Central memory CD8-positive, alpha-beta T cell (primary cell): ENCODE measurements around the gene ASH1L.

ENCODE experiments used
- ATAC-seq: fragments of 150-1000 bp; cut with Tn5 transposase; replicated peaks from 2 replicates; pipeline ENCODE4 v1.10.0; 2022; ENCODE audit warnings: mild to moderate bottlenecking, moderate FRiP score, moderate number of reproducible peaks; ENCODE audit not compliant: poor library complexity, severe bottlenecking; ENCODE audit errors: extremely low read depth
- DNase-seq, 2 donors: peaks; one replicate each; pipeline ENCODE4 v3.0.0; 2021; ENCODE audit warnings: low spot score in 2 of 2
- H3K27ac Mint-ChIP-seq: one replicate; pipeline ENCODE4 v1.8.0; 2022; ENCODE audit warnings: low read depth, mild to moderate bottlenecking, moderate library complexity, mixed read lengths
- H3K27me3 Mint-ChIP-seq: one replicate; pipeline ENCODE4 v1.8.0; 2022; ENCODE audit warnings: mixed read lengths
- H3K36me3 Mint-ChIP-seq: one replicate; pipeline ENCODE4 v1.8.0; 2022; ENCODE audit warnings: mild to moderate bottlenecking, moderate library complexity, mixed read lengths; ENCODE audit not compliant: insufficient read depth
- H3K4me1 Mint-ChIP-seq: one replicate; pipeline ENCODE4 v1.8.0; 2022; ENCODE audit warnings: mixed read lengths
- H3K4me3 Mint-ChIP-seq: one replicate; pipeline ENCODE4 v1.8.0; 2022; ENCODE audit warnings: mild to moderate bottlenecking, moderate library complexity, mixed read lengths
- H3K9me3 Mint-ChIP-seq: one replicate; pipeline ENCODE4 v1.8.0; 2022; ENCODE audit warnings: mixed read lengths

Gene ASH1L

DNA sequence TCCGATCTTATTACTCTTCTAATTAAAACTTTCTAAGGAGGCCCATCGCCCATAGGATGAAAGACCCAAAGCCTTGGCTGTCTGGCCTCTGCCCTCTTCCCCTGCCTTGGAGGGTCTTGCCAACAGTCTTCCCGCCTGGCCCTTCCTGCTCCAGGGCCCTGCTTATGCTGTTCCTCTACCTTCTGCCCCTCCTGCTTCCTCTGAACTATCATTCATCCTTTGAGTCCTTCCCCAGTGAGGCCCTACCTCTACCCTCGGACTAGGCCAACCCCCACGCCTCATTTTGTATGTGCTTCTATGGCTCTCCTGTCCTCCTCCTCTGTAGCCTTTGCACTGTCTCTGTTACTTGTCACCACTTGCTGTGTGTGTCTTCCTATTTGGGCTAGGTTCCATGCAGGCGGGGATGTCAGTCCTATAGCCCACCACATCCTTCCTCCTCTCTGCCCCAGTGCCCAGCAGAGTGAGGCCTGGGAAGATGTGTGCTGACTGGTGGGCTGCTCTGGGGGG is 236.5 kb downstream of the ASH1L start:
- H3K27me3 Mint-ChIP-seq, result no peaks in the 10 kb centered on the region
- H3K9me3 Mint-ChIP-seq, result no peaks in the 10 kb centered on the region
- peaks cover 16% of the 10 kb centered on the region for H3K36me3 Mint-ChIP-seq
- ATAC-seq (no peak), DNase-seq (no peak)
- H3K4me3 Mint-ChIP-seq, result peak overlapping the region; percentile 84
- peak overlapping the region; percentile 54 for H3K27ac Mint-ChIP-seq
- peaks cover 8% of the 10 kb centered on the region for H3K4me1 Mint-ChIP-seq

DNA sequence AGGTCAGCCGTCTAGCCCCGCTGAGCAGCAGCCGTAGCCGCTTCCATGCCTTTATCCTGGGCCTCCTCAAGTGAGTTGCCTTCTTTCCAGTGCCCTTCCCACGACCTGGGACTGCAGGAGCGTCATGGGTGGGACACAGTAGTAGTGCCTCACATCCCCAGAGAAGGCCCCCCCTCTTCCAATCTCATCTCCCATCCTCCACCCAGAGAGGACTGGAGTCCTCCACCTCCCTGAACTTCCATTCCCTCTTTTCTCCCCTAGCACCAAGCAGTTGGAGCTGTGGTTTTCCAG is 237.1 kb downstream of the ASH1L start:
- DNase-seq, result no peak
- H3K4me3 Mint-ChIP-seq, result peak overlapping the region; percentile 84
- H3K27ac Mint-ChIP-seq, result peak overlapping the region; percentile 54
- peaks cover 13% of the 10 kb centered on the region for H3K36me3 Mint-ChIP-seq
- no peaks in the 10 kb centered on the region for H3K27me3 Mint-ChIP-seq
- no peaks in the 10 kb centered on the region for H3K9me3 Mint-ChIP-seq
- H3K4me1 Mint-ChIP-seq, result peaks cover 13% of the 10 kb centered on the region
- ATAC-seq, result no peak

DNA sequence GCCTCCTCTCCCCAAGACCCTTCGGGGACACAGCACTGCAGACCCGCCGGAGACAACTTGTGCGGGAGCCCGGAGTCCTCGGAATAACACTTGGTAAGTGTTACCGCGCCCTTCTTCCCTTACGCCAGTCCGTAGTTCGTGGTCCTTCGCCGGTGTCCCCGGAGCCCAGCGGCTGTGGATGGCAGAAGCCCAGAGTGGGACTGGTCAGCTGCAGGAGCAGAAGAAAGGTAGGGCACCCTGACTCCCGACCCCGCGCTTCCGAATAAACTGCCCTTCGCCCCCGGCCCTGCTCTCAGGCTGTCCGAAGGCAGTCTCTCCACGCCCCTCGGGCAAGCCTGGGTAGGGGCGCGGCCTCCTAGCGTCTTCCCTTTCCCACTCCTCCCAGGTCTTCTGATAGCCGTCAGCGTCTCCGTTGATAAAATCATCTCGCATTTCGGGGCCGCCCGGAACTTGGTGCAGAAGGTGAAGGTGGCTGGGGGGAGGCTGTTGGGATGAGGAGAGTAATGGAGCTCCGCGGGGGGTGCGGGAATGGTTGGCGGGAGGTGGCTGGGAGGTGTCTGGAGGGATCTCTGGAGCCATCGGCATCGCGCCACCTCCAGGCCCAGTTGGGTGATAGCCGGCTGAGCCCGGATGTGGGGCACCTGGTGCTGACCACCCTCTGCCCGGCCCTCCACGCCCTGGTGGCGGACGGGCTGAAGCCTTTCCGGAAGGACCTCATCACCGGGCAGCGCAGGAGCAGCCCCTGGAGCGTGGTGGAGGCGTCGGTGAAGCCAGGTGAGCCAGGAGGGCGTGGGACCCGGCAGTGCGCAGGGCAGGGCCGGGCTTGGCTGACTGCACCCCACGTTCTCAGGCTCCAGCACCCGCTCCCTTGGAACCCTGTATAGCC is 237.6 kb downstream of the ASH1L start:
- Mint-ChIP-seq H3K27ac (peak overlapping the region; percentile 74), H3K4me3 (peak overlapping the region; percentile 84), H3K9me3 (no peaks in the 10 kb centered on the region), H3K36me3 (peaks cover 12% of the 10 kb centered on the region), H3K27me3 (no peaks in the 10 kb centered on the region), H3K4me1 (peaks cover 19% of the 10 kb centered on the region)
- no peak for ATAC-seq
- DNase-seq, result no peak

DNA sequence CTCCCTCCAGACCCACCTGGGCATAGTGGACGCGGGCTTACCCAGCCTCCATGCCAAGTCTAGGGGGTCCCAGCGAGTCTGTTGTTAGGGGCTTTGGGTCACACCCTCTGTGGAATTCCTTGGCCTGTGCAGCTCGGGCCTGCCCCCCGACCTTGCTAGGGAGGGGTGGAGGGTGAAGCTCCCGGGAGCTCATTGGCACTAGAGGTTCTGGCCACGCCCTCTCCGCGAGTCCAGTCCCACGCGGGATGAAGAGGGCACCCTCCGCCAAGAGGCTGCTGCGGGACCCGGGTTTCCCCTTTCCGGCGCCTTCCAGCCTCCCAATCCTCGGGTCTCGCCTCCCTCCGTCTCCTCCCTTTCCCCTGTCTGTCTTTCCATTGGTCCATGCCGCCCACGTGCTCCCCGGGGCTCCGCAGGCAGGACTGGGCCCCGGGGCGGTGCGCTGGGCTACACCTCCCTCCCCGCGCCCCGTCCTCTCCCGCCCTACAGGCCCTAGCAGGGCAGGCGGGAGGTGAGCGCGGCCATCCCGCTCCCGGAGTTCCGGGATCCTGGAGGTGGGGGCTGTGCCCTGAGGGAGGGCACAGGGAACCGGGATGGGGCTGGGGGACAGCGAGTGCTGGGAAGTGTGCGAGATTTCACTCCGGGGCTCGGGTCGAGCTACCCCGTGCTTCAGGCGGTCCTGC is 238.4 kb downstream of the ASH1L start:
- Mint-ChIP-seq H3K27ac (peak overlapping the region; percentile 74), H3K4me1 (peaks cover 20% of the 10 kb centered on the region), H3K4me3 (peak overlapping the region; percentile 84), H3K36me3 (peaks cover 12% of the 10 kb centered on the region), H3K9me3 (no peaks in the 10 kb centered on the region), H3K27me3 (no peaks in the 10 kb centered on the region)
- peak; percentile 82 for ATAC-seq
- peak; percentile 64 to 69 for DNase-seq

DNA sequence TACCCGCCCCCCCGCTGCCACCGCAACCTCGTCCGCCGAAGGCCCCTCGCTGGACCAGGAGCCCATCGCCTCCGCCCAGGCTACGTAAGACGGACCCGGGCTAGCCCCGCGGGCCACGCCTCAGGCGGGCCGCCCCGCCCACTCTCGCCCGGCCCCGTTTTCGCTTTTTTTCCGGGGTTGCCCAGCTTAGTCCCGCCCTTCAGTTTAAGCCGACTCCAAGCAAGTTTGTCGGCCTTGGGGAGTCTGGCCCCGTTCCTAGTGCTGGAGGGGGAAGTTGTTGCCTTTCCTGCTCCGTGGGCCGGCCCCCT is 238.9 kb downstream of the ASH1L start:
- DNase-seq (peak; percentile 53 to 59), ATAC-seq (peak; percentile 66)
- Mint-ChIP-seq H3K27me3 (no peaks in the 10 kb centered on the region), H3K36me3 (peaks cover 10% of the 10 kb centered on the region), H3K9me3 (no peaks in the 10 kb centered on the region), H3K4me3 (peak overlapping the region; percentile 84), H3K4me1 (peaks cover 20% of the 10 kb centered on the region), H3K27ac (peak overlapping the region; percentile 74)

DNA sequence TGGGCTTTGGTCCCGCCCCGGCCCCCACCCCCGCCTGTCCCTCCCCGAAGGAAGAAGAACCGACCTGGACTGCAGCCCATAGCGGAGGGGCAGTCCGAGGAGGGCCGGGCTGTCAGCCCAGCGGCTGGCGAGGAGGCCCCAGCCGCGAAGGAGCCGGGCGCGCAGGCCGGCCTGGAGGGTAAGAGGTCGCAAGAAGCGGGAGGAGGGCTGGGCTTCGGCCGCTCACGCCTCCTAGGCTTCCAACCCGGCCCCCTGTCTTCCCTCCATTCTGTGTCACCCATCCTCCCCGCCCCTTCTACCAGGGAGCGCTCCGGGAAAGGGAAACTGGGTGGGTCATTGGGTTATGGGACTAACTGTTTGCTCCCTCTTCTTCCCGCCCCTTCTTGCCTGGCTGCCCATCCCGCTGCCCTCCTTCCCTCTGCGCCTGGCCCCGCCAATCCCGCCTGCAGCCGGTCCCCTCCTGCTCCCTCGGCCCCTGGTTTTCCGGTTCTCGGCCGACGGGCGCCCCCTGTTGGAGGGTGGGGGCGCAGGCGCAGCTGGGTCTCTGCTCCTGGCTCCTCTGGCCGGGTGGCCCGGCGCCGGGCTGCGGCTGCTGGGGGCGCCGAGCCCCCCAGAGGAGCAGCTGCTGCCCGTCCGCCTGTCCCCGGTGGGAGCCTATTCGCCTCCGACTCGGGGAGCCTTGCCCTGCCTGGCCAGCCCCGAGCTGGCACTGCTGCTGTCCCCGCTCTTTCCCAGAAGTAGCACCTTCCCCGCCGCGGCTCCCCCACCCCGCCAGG is 239.5 kb downstream of the ASH1L start:
- peaks cover 20% of the 10 kb centered on the region for H3K4me1 Mint-ChIP-seq
- ATAC-seq (peak; percentile 57), DNase-seq (peak; percentile 73 to 85)
- peak overlapping the region; percentile 84 for H3K4me3 Mint-ChIP-seq
- H3K9me3 Mint-ChIP-seq, result no peaks in the 10 kb centered on the region
- no peaks in the 10 kb centered on the region for H3K27me3 Mint-ChIP-seq
- H3K27ac Mint-ChIP-seq, result no peak overlapping the region
- H3K36me3 Mint-ChIP-seq, result peaks cover 10% of the 10 kb centered on the region

DNA sequence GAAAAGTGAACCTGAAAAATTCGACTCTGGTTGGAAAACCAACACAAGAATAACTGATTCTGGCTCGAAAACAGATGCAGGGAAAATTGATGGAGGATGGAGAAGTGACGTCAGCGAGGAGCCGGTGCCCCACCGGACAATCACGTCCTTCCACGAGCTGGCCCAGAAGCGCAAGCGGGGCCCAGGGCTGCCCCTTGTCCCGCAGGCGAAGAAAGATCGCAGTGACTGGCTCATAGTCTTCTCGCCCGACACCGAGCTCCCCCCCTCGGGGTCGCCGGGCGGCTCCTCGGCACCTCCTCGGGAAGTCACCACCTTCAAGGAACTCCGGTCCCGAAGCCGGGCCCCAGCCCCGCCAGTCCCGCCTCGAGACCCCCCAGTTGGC is 240.0 kb downstream of the ASH1L start:
- H3K4me3 Mint-ChIP-seq, result peak overlapping the region; percentile 84
- H3K27ac Mint-ChIP-seq, result no peak overlapping the region
- ATAC-seq, result no peak
- no peaks in the 10 kb centered on the region for H3K9me3 Mint-ChIP-seq
- H3K27me3 Mint-ChIP-seq, result no peaks in the 10 kb centered on the region
- no peak for DNase-seq
- H3K4me1 Mint-ChIP-seq, result peaks cover 20% of the 10 kb centered on the region
- peaks cover 11% of the 10 kb centered on the region for H3K36me3 Mint-ChIP-seq

DNA sequence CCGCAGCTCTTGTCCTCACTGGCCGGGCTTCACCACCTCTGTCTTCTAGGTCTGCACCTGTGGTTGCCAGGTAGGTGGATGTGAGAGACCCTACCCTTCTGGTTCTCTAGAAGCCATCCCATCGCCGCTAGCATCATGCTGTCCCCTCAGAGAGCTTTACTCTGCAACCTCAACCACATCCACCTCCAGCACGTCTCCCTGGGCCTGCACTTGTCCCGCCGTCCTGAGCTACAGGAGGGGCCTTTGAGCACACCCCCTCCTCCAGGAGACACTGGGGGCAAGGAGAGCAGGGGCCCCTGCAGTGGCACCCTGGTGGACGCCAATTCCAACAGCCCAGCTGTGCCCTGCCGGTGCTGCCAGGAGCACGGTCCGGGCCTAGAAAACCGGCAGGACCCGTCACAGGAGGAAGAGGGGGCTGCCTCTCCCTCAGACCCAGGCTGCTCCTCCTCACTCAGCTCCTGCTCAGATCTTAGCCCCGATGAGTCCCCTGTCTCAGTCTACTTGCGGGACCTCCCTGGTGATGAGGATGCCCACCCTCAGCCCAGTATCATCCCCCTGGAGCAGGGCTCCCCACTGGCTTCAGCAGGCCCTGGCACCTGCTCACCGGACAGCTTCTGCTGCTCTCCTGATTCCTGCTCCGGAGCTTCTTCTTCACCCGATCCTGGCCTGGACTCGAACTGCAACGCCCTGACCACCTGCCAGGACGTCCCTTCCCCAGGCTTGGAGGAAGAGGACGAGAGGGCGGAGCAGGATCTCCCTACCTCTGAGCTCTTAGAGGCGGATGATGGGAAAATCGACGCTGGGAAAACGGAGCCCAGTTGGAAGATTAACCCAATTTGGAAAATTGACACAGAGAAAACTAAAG is 240.7 kb downstream of the ASH1L start:
- DNase-seq (no peak), ATAC-seq (no peak)
- peak overlapping the region; percentile 84 for H3K4me3 Mint-ChIP-seq
- peaks cover 12% of the 10 kb centered on the region for H3K36me3 Mint-ChIP-seq
- H3K4me1 Mint-ChIP-seq, result peaks cover 20% of the 10 kb centered on the region
- no peaks in the 10 kb centered on the region for H3K9me3 Mint-ChIP-seq
- no peaks in the 10 kb centered on the region for H3K27me3 Mint-ChIP-seq
- H3K27ac Mint-ChIP-seq, result no peak overlapping the region

DNA sequence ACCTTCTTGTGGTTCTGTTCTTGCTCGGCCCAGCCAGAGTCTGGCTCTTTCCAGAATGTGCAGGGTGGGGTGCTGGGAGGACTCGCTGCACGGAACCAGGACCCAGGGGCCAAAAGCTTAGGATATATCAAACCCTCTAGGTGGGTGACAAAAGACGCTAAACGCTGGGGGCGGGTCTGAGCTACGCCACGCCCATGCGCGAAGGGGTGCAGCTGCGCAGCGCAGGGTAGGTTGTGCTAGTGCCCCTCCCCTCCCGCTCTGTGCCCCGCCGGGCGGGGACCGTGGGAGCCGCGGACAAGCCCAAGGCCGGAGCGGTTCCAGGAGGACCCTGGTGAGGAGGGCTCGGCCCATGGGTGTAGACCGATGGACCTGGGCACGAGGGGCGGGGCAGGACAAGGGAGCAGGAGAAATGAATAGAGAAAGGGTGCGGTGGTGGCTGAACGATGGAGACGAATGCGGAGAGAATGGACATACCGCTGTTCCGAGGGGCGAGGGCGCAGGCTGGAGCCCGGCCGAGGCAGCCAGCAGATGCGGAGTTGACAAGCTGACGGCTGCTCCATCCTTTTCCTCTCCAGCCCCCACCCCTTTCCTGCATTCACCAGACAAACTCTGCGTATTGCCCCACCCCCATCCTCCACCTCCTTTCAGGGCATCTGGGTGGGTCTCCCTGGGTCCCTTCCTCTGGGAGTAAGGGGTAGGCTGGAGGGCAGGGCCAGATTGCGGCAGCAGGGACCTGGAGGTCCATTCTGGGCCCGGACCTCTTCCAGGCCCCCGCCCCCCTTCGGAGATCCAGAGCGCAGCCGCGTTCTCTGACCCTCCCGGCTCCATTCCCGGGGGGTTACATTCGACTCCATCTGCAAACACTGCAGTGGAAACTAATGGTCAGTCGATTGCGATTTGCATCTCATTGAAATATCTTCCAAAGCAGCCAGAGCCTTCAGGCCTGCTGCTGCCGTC is 241.7 kb downstream of the ASH1L start, which contains the start of gene RUSC1:
Gene RUSC1 (plus strand): TSS at position 234 of the 957 bp plus-strand sequence. CDS start 880 bp downstream, outside the sequence.
- ATAC-seq (no peak), DNase-seq (no peak)
- Mint-ChIP-seq H3K4me1 (peaks cover 16% of the 10 kb centered on the region), H3K36me3 (peaks cover 10% of the 10 kb centered on the region), H3K4me3 (peak within 1 kb of the TSS; percentile 84), H3K27ac (no peak within 1 kb of the TSS), H3K27me3 (no peaks in the 10 kb centered on the region), H3K9me3 (no peaks in the 10 kb centered on the region)

DNA sequence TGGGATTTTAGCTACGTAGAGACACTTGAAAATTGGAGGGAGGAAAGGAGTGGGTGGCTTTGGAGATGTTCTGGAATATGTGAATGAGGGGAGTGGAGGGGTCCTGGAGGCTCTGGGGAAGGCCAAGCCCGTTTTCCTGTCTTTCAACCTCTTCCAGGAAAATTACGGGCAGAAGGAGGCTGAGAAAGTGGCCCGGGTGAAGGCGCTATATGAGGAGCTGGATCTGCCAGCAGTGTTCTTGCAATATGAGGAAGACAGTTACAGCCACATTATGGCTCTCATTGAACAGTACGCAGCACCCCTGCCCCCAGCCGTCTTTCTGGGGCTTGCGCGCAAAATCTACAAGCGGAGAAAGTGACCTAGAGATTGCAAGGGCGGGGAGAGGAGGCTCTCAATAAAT is 242.4 kb downstream of the ASH1L start:
- no peak for ATAC-seq
- no peak for DNase-seq
- no peaks in the 10 kb centered on the region for H3K9me3 Mint-ChIP-seq
- peaks cover 10% of the 10 kb centered on the region for H3K36me3 Mint-ChIP-seq
- peaks cover 14% of the 10 kb centered on the region for H3K4me1 Mint-ChIP-seq
- peak overlapping the region; percentile 27 for H3K4me3 Mint-ChIP-seq
- H3K27ac Mint-ChIP-seq, result no peak overlapping the region
- no peaks in the 10 kb centered on the region for H3K27me3 Mint-ChIP-seq

DNA sequence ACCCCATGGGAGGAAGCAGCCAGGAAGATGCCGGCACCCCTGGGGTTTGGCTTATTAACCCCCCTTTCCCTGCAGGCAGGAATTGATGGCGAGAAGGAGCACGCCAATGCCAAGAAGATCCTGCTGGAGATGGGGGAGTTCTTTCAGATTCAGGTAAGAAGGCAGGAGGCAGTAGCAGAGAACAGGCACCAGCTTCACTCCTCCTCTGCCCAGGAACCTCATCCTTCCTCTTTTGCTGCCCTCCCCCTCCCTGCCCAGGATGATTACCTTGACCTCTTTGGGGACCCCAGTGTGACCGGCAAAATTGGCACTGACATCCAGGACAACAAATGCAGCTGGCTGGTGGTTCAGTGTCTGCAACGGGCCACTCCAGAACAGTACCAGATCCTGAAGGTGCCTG is 243.1 kb downstream of the ASH1L start:
- no peak for DNase-seq
- H3K4me3 Mint-ChIP-seq, result peak overlapping the region; percentile 27
- ATAC-seq, result no peak
- no peaks in the 10 kb centered on the region for H3K27me3 Mint-ChIP-seq
- H3K4me1 Mint-ChIP-seq, result peaks cover 14% of the 10 kb centered on the region
- no peak overlapping the region for H3K27ac Mint-ChIP-seq
- H3K9me3 Mint-ChIP-seq, result no peaks in the 10 kb centered on the region
- H3K36me3 Mint-ChIP-seq, result peaks cover 9% of the 10 kb centered on the region
